Measurements from ENCODE around the gene SUGCT. TPM values are rescaled to one million over a fixed set of nuclear protein-coding genes. Genes with fewer than 3 reads are reported as not detected.

The SUGCT gene
- total RNA-seq, 1 experiment from 2014 or later: 5.4 TPM

DNA sequence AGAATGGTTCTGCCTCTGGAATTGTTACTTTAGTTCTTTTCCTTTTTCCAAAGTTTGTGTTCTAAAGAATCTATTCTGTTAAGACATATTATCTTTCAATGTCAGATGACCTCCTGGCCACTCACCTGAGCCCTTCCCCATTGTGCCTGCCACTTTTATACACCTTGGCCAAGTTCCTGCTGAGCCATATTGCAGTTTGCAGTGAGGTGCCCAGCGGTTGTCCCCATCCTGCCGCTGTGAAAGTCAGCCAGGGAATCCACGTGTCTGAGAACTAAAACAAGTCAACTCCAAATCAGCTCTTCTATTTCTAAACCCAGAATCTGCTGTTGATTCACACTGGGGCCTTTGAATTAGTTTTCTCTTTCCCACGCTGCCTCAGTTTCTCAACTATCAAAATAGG lies 641.1 kb downstream of the SUGCT start:
- Histone ChIP-seq H2BK20ac (ENCODE audit: low read depth, low read length, poor library complexity, severe bottlenecking) (no peak overlapping the region), H2BK120ac (ENCODE audit: low read depth, low read length, poor library complexity, severe bottlenecking) (no peak overlapping the region), H3K23ac (ENCODE audit: insufficient read length, low read depth, low read length) (no peak overlapping the region), H3K23me2 (ENCODE audit: insufficient read length, low read depth, low read length, poor library complexity, severe bottlenecking) (no peaks in the 10 kb centered on the region), H2BK5ac (ENCODE audit: insufficient read length, low read length) (no peak overlapping the region), H3K9me3 (ENCODE audit: control insufficient read depth, low read depth, low read length) (no peaks in the 10 kb centered on the region), H3K4ac (ENCODE audit: low read depth, low read length) (no peak overlapping the region), H3K4me2 (ENCODE audit: insufficient read depth, insufficient read length, low read length) (no peak overlapping the region), H3T11ph (ENCODE audit: low read length) (no peak overlapping the region), H2BK12ac (ENCODE audit: insufficient read length, low read depth, low read length) (no peak overlapping the region), H4K20me1 (ENCODE audit: control insufficient read depth, insufficient read depth, insufficient read length) (no peaks in the 10 kb centered on the region), H2AFZ (ENCODE audit: low read length) (no peak overlapping the region), H4K5ac (ENCODE audit: insufficient read length, low read depth, low read length) (no peak overlapping the region), H3K4me1 (ENCODE audit: insufficient read depth, low read length) (0 out of 2 replicates have a peak, but pooled peaks cover 3% of the 10 kb centered on the region), H3K27me3 (ENCODE audit: insufficient read depth, low read length) (no peaks in the 10 kb centered on the region), H3K27ac (ENCODE audit: insufficient read length, low read depth, low read length) (no peak overlapping the region), H3K18ac (ENCODE audit: insufficient read length, low read depth, low read length) (no peak overlapping the region), H2BK15ac (ENCODE audit: low read depth, low read length) (no peak overlapping the region), H3K79me2 (ENCODE audit: insufficient read depth, low read length) (no peaks in the 10 kb centered on the region), H3K56ac (ENCODE audit: insufficient read length, low read depth, low read length) (no peak overlapping the region), H4K91ac (ENCODE audit: insufficient read length, low read depth, low read length) (no peak overlapping the region), H2AK5ac (ENCODE audit: insufficient read length, low read length) (no peak overlapping the region), H3K14ac (ENCODE audit: insufficient read depth, low read length) (no peak overlapping the region), H3K9ac (ENCODE audit: extremely low read depth, insufficient read length, low read length) (no peak overlapping the region), H3K79me1 (ENCODE audit: insufficient read depth, low read depth, low read length, poor library complexity, severe bottlenecking) (no peaks in the 10 kb centered on the region), H4K8ac (replicated peaks; ENCODE audit: insufficient read length, low read depth, low read length) (no peak overlapping the region)
- TF ChIP-seq, protein P1, sequence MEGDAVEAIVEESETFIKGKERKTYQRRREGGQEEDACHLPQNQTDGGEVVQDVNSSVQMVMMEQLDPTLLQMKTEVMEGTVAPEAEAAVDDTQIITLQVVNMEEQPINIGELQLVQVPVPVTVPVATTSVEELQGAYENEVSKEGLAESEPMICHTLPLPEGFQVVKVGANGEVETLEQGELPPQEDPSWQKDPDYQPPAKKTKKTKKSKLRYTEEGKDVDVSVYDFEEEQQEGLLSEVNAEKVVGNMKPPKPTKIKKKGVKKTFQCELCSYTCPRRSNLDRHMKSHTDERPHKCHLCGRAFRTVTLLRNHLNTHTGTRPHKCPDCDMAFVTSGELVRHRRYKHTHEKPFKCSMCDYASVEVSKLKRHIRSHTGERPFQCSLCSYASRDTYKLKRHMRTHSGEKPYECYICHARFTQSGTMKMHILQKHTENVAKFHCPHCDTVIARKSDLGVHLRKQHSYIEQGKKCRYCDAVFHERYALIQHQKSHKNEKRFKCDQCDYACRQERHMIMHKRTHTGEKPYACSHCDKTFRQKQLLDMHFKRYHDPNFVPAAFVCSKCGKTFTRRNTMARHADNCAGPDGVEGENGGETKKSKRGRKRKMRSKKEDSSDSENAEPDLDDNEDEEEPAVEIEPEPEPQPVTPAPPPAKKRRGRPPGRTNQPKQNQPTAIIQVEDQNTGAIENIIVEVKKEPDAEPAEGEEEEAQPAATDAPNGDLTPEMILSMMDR (conservative IDR thresholded peaks at IDR 0.05): no peak
- no peaks in the 10 kb centered on the region for H3K9me3 Mint-ChIP-seq
- H3K4me3 Mint-ChIP-seq: no peak overlapping the region
- no peak for DNase-seq
- H3K4me1 Mint-ChIP-seq: peaks cover 5% of the 10 kb centered on the region in 2 experiments
- no peak overlapping the region for H3K27ac Mint-ChIP-seq
- no CpG with 5 or more reads among the region's 4 CpGs for WGBS (ENCODE audit: extremely low coverage, insufficient read length, low lambda C conversion rate)
- H3K27me3 Mint-ChIP-seq (ENCODE audit: low read depth): no peaks in the 10 kb centered on the region
- H3K36me3 Mint-ChIP-seq (ENCODE audit: insufficient read depth in 1 of 3, low read depth in 3 of 3): no peaks in the 10 kb centered on the region
